Measurements from ENCODE around the gene RAPGEF3.

DNA sequence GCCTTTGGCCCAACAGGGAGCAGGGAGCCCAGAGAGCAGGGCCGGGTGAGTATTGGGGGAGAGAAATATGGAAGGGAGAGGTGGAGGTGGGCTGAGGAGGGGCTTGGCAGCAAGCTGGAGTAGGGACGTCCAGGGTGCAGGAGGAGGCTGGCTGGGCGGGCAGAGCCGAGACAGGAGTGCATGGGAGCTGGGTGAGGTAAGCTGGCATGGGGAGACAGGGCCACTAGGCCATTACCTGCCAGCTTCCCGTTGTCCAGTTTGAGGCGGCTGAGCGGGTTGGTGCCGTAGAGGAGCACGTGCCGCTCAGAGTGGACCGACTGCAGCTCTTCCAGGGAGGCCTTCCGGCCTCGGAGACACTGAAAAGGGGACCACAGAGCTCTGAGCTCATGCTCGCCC is 32.7 kb upstream of the RAPGEF3 start:
- TF ChIP-seq ZNF114 (tag by site-specific recombination; IDR thresholded peaks at IDR 0.05) (no peak), YY1 (tag by site-specific recombination; IDR thresholded peaks at IDR 0.05) (no peak), ZNF24 (tag by site-specific recombination; IDR thresholded peaks at IDR 0.05) (no peak), ZFP41 (tag by site-specific recombination; IDR thresholded peaks at IDR 0.05; ENCODE audit: borderline replicate concordance) (no peak), ZNF776 (tag by site-specific recombination; IDR thresholded peaks at IDR 0.05; ENCODE audit: borderline replicate concordance) (no peak), ZBTB7A (tag by site-specific recombination; IDR thresholded peaks at IDR 0.05; ENCODE audit: low read depth) (no peak), ZBTB21 (tag by site-specific recombination; IDR thresholded peaks at IDR 0.05) (no peak)
- TF ChIP-seq, protein P1, sequence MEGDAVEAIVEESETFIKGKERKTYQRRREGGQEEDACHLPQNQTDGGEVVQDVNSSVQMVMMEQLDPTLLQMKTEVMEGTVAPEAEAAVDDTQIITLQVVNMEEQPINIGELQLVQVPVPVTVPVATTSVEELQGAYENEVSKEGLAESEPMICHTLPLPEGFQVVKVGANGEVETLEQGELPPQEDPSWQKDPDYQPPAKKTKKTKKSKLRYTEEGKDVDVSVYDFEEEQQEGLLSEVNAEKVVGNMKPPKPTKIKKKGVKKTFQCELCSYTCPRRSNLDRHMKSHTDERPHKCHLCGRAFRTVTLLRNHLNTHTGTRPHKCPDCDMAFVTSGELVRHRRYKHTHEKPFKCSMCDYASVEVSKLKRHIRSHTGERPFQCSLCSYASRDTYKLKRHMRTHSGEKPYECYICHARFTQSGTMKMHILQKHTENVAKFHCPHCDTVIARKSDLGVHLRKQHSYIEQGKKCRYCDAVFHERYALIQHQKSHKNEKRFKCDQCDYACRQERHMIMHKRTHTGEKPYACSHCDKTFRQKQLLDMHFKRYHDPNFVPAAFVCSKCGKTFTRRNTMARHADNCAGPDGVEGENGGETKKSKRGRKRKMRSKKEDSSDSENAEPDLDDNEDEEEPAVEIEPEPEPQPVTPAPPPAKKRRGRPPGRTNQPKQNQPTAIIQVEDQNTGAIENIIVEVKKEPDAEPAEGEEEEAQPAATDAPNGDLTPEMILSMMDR (tag by site-specific recombination; IDR thresholded peaks at IDR 0.05): no peak
- TF ChIP-seq, protein P2, sequence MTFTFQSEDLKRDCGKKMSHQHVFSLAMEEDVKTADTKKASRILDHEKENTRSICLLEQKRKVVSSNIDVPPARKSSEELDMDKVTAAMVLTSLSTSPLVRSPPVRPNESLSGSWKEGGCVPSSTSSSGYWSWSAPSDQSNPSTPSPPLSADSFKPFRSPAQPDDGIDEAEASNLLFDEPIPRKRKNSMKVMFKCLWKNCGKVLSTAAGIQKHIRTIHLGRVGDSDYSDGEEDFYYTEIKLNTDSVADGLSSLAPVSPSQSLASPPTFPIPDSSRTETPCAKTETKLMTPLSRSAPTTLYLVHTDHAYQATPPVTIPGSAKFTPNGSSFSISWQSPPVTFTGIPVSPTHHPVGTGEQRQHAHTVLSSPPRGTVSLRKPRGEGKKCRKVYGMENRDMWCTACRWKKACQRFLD (tag by site-specific recombination; IDR thresholded peaks at IDR 0.05): no peak
- TF ChIP-seq, protein P3, sequence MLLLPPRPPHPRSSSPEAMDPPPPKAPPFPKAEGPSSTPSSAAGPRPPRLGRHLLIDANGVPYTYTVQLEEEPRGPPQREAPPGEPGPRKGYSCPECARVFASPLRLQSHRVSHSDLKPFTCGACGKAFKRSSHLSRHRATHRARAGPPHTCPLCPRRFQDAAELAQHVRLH (tag by site-specific recombination; IDR thresholded peaks at IDR 0.05): no peak
